Vagina (tissue), 2 donors: ENCODE data around the gene GPR35. TPM values are rescaled to one million over a fixed set of nuclear protein-coding genes. Genes with fewer than 3 reads are reported as not detected.

Experiments used
- DNase-seq, 2 donors: peaks; one replicate each; pipeline ENCODE4 v3.0.0-alpha.2; 2017; ENCODE audit errors: extremely low spot score in 2 of 2
- H3K27ac ChIP-seq: fragments of 200-600 bp; sonication (generic); one replicate; pipeline ENCODE4 v1.5.1; 2019
- H3K27me3 ChIP-seq: fragments of 200-600 bp; sonication (generic); one replicate; pipeline ENCODE4 v1.5.1; 2019
- H3K36me3 ChIP-seq, 2 donors: fragments of 200-600 bp; sonication (generic); one replicate each; pipeline ENCODE4 v1.5.1; 2017 to 2019
- H3K4me1 ChIP-seq: fragments of 200-600 bp; sonication (generic); one replicate; pipeline ENCODE4 v1.5.1; 2019
- H3K4me3 ChIP-seq, 2 donors: fragments of 200-600 bp; sonication (generic); 1 replicate in 1 of 2; 2 replicates in 1 of 2; pipeline ENCODE4 v1.5.1; 2016 to 2019
- H3K9me3 ChIP-seq: fragments of 200-600 bp; sonication (generic); one replicate; pipeline ENCODE4 v1.5.1; 2019
- CTCF ChIP-seq, 3 experiments: fragments of 450-650 bp in 2 of 3; fragments of 200-600 bp in 1 of 3; sonication (generic) in 1 of 3; IDR thresholded peaks; one replicate each; pipeline ENCODE4 v1.5.1; 2017 to 2019; ENCODE audit warnings: antibody characterized with exemption in 3 of 3, mild to moderate bottlenecking in 2 of 3, moderate library complexity in 2 of 3
- POLR2A ChIP-seq, 2 donors: fragments of 450-650 bp; IDR thresholded peaks; one replicate each; pipeline ENCODE4 v1.6.1; 2017; ENCODE audit warnings: antibody characterized with exemption in 2 of 2, mild to moderate bottlenecking in 2 of 2, moderate library complexity in 2 of 2
- POLR2AphosphoS5 ChIP-seq, 2 donors: sonication (generic); formaldehyde crosslinking; IDR thresholded peaks; one replicate each; pipeline ENCODE4 v1.9.0; 2017; ENCODE audit warnings: antibody characterized with exemption in 2 of 2, mild to moderate bottlenecking in 2 of 2, low read depth in 1 of 2; ENCODE audit not compliant: insufficient read depth in 1 of 2
- intact Hi-C: fragments of 100-400 bp; cut with DNase I; formaldehyde crosslinking; loops from one replicate; pipeline ENCODE4 v1.15.1; 2023
- total RNA-seq: library from RNA; depleted of rRNA; stranded (reverse); fragments of >200 nt; gene quantifications from one replicate; pipeline ENCODE4 v1.2.3, GENCODE V29; 2016

GPR35 gene
- total RNA-seq, 1 donor from 2014 or later: 3.9 TPM

GRCh38 chr2:240595381-240596079, 29.8 kb upstream of the GPR35 start:
- no peaks in the 10 kb centered on the region for H3K27me3 ChIP-seq
- H3K9me3 ChIP-seq: no peaks in the 10 kb centered on the region
- no peaks in the 10 kb centered on the region for H3K4me1 ChIP-seq
- peaks cover 0 to 11% of the 10 kb centered on the region in 2 donors for H3K36me3 ChIP-seq
- no peak for TF ChIP-seq POLR2A (IDR thresholded peaks at IDR 0.05)
- no peak for TF ChIP-seq POLR2AphosphoS5 (IDR thresholded peaks at IDR 0.05; ENCODE audit: insufficient read depth in 1 of 2, low read depth in 1 of 2)
- TF ChIP-seq CTCF (IDR thresholded peaks at IDR 0.05): no peak
- no peak for DNase-seq
- H3K27ac ChIP-seq: no peak overlapping the region
- no peak overlapping the region for H3K4me3 ChIP-seq
- intact Hi-C loops: no loop called here

- no peak for TF ChIP-seq CTCF (IDR thresholded peaks at IDR 0.05)
- TF ChIP-seq POLR2A (IDR thresholded peaks at IDR 0.05): no peak
- no peak for TF ChIP-seq POLR2AphosphoS5 (IDR thresholded peaks at IDR 0.05; ENCODE audit: insufficient read depth in 1 of 2, low read depth in 1 of 2)
- DNase-seq: no peak
- Histone ChIP-seq H3K27me3 (no peaks in the 10 kb centered on the region), H3K4me3 (no peak overlapping the region), H3K9me3 (no peaks in the 10 kb centered on the region), H3K27ac (no peak overlapping the region), H3K36me3 (peaks cover 0 to 5% of the 10 kb centered on the region in 2 donors), H3K4me1 (no peaks in the 10 kb centered on the region)
- intact Hi-C loops: no loop called here
Measured at GRCh38 chr2:240596080-240596460, 29.2 kb upstream of the GPR35 start.

GRCh38 chr2:240596491-240596931, 28.8 kb upstream of the GPR35 start:
- H3K27ac ChIP-seq: no peak overlapping the region
- no peaks in the 10 kb centered on the region for H3K9me3 ChIP-seq
- TF ChIP-seq CTCF (IDR thresholded peaks at IDR 0.05) (no peak), POLR2AphosphoS5 (IDR thresholded peaks at IDR 0.05; ENCODE audit: insufficient read depth in 1 of 2, low read depth in 1 of 2) (no peak), POLR2A (IDR thresholded peaks at IDR 0.05) (no peak)

GRCh38 chr2:240597054-240597418, 28.2 kb upstream of the GPR35 start:
- Histone ChIP-seq H3K27me3 (no peaks in the 10 kb centered on the region), H3K4me1 (no peaks in the 10 kb centered on the region), H3K9me3 (no peaks in the 10 kb centered on the region), H3K4me3 (no peak overlapping the region), H3K27ac (no peak overlapping the region), H3K36me3 (peaks cover 0 to 3% of the 10 kb centered on the region in 2 donors)
- intact Hi-C loops: no loop called here
- no peak for DNase-seq
- TF ChIP-seq CTCF (IDR thresholded peaks at IDR 0.05) (no peak), POLR2A (IDR thresholded peaks at IDR 0.05) (no peak), POLR2AphosphoS5 (IDR thresholded peaks at IDR 0.05; ENCODE audit: insufficient read depth in 1 of 2, low read depth in 1 of 2) (no peak)

More at GRCh38 chr2:240596491-240596931, 28.8 kb upstream of the GPR35 start:
- intact Hi-C loops: no loop called here
- Histone ChIP-seq H3K4me1 (no peaks in the 10 kb centered on the region), H3K27me3 (no peaks in the 10 kb centered on the region), H3K4me3 (no peak overlapping the region), H3K36me3 (peaks cover 0 to 3% of the 10 kb centered on the region in 2 donors)
- DNase-seq: no peak

- peaks cover 0 to 3% of the 10 kb centered on the region in 2 donors for H3K36me3 ChIP-seq
- no peak for DNase-seq
Measured at GRCh38 chr2:240597419-240598181, 27.7 kb upstream of the GPR35 start.

More at GRCh38 chr2:240597419-240598181, 27.7 kb upstream of the GPR35 start:
- no peak overlapping the region for H3K4me3 ChIP-seq
- no peaks in the 10 kb centered on the region for H3K27me3 ChIP-seq
- intact Hi-C loops: no loop called here
- no peaks in the 10 kb centered on the region for H3K4me1 ChIP-seq
- no peak overlapping the region for H3K27ac ChIP-seq
- H3K9me3 ChIP-seq: no peaks in the 10 kb centered on the region
- no peak for TF ChIP-seq CTCF (IDR thresholded peaks at IDR 0.05)
- TF ChIP-seq POLR2AphosphoS5 (IDR thresholded peaks at IDR 0.05; ENCODE audit: insufficient read depth in 1 of 2, low read depth in 1 of 2): no peak
- TF ChIP-seq POLR2A (IDR thresholded peaks at IDR 0.05): no peak
